Ishikawa (cell line): Measurements from ENCODE around the gene FAM204A.

Experiments used
- CEBPB ChIP-seq: IDR thresholded peaks from 2 replicates; pipeline ENCODE4 v1.6.1; 2012
- CREB1 ChIP-seq: IDR thresholded peaks from 2 replicates; pipeline ENCODE4 v1.6.1; 2012; ENCODE audit warnings: low read depth
- EGR1 ChIP-seq: IDR thresholded peaks from 2 replicates; pipeline ENCODE4 v1.6.1; 2012
- EP300 ChIP-seq: IDR thresholded peaks from 2 replicates; pipeline ENCODE4 v1.6.1; 2012; ENCODE audit warnings: borderline replicate concordance
- TEAD4 ChIP-seq: IDR thresholded peaks from 2 replicates; pipeline ENCODE4 v1.6.1; 2012
- TF ChIP-seq, protein P1 (sequence below): IDR thresholded peaks from 2 replicates; pipeline ENCODE4 v1.6.1; 2012
- TF ChIP-seq, protein P2 (sequence below): IDR thresholded peaks from 2 replicates; pipeline ENCODE4 v1.6.1; 2012
- TF ChIP-seq, protein P3 (sequence below): IDR thresholded peaks from 2 replicates; pipeline ENCODE4 v1.6.1; 2012; ENCODE audit warnings: low read depth, mild to moderate bottlenecking

DNA sequence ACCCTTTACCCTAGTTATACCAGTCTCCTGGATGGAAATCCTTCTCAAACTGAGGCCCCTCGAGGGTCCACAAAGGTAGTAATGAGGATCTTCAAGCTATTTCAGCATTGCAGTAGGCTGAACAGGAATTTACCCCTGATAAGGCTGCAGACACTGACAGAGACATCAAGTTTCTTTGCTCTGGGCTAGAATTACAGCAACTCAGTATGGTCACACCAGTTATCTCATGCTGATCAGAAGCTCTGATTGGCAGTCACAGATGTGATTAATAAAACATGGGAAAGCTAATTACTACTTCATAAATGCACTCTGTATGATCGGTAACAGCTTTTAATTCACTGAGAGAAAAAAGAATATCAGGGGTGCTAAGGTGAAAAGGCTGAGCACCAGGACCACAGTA is 30.6 kb downstream of the FAM204A start:
- TF ChIP-seq CREB1 = no peak
- no peak for TF ChIP-seq EGR1
- TF ChIP-seq, protein P1, sequence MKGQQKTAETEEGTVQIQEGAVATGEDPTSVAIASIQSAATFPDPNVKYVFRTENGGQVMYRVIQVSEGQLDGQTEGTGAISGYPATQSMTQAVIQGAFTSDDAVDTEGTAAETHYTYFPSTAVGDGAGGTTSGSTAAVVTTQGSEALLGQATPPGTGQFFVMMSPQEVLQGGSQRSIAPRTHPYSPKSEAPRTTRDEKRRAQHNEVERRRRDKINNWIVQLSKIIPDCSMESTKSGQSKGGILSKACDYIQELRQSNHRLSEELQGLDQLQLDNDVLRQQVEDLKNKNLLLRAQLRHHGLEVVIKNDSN = no peak
- TF ChIP-seq TEAD4 = no peak
- TF ChIP-seq EP300 = no peak
- TF ChIP-seq, protein P2, sequence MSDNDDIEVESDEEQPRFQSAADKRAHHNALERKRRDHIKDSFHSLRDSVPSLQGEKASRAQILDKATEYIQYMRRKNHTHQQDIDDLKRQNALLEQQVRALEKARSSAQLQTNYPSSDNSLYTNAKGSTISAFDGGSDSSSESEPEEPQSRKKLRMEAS = no peak
- no peak for TF ChIP-seq CEBPB
- TF ChIP-seq, protein P3, sequence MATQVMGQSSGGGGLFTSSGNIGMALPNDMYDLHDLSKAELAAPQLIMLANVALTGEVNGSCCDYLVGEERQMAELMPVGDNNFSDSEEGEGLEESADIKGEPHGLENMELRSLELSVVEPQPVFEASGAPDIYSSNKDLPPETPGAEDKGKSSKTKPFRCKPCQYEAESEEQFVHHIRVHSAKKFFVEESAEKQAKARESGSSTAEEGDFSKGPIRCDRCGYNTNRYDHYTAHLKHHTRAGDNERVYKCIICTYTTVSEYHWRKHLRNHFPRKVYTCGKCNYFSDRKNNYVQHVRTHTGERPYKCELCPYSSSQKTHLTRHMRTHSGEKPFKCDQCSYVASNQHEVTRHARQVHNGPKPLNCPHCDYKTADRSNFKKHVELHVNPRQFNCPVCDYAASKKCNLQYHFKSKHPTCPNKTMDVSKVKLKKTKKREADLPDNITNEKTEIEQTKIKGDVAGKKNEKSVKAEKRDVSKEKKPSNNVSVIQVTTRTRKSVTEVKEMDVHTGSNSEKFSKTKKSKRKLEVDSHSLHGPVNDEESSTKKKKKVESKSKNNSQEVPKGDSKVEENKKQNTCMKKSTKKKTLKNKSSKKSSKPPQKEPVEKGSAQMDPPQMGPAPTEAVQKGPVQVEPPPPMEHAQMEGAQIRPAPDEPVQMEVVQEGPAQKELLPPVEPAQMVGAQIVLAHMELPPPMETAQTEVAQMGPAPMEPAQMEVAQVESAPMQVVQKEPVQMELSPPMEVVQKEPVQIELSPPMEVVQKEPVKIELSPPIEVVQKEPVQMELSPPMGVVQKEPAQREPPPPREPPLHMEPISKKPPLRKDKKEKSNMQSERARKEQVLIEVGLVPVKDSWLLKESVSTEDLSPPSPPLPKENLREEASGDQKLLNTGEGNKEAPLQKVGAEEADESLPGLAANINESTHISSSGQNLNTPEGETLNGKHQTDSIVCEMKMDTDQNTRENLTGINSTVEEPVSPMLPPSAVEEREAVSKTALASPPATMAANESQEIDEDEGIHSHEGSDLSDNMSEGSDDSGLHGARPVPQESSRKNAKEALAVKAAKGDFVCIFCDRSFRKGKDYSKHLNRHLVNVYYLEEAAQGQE = no peak
